Right cardiac atrium (tissue), 5 donors: ENCODE results near the gene RPS17. TPM values are rescaled to one million over a fixed set of nuclear protein-coding genes. Genes with fewer than 3 reads are reported as not detected.
"Not testable (repeated sequence)": the region's sequence is repeated elsewhere in the genome, so short reads cannot be mapped to it uniquely, and the experiment has no call there.

ENCODE experiments used
- ATAC-seq, 2 donors: fragments of 200-7000 bp; cut with Tn5 transposase; one replicate each; pipeline versions ENCODE4 v1.8.0 to v1.9.1; 2020; ENCODE audit warnings: moderate library complexity in 2 of 2, mild to moderate bottlenecking in 1 of 2
- DNase-seq, 3 donors: peaks; one replicate each; pipeline ENCODE4 v3.0.0-alpha.2; 2020
- H3K27ac ChIP-seq: one replicate; pipeline ENCODE4 v1.5.1; 2013; ENCODE audit warnings: mild to moderate bottlenecking, low read length, control low read depth, moderate library complexity
- H3K27me3 ChIP-seq: one replicate; pipeline ENCODE4 v1.6.1; 2013; ENCODE audit not compliant: control insufficient read depth, insufficient read depth
- H3K4me1 ChIP-seq: one replicate; pipeline ENCODE4 v1.6.1; 2013; ENCODE audit warnings: low read length; ENCODE audit not compliant: control insufficient read depth, insufficient read depth
- H3K4me3 ChIP-seq: one replicate; pipeline ENCODE4 v1.5.1; 2013; ENCODE audit warnings: low read length, control low read depth
- H3K9me3 ChIP-seq: one replicate; pipeline ENCODE4 v1.6.1; 2013; ENCODE audit warnings: low read length; ENCODE audit not compliant: control insufficient read depth
- WGBS: extraction: QIAGEN DNeasy Blood & Tissue Kit; methylation state at CpG from one replicate; pipeline ENCODE4 v1.1.7; 2013; 5-methylcytosine and 5-hydroxymethylcytosine counted together
- intact Hi-C, 4 donors: fragments of 100-400 bp; cut with DNase I; formaldehyde crosslinking; loops; one replicate each; pipeline versions ENCODE4 v1.11.0 to v1.14.0; 2022 to 2023
- polyA plus RNA-seq: library from polyadenylated mRNA; stranded (reverse); fragments of 200-250 nt; gene quantifications from one replicate; pipeline ENCODE4 v1.2.3, GENCODE V29; 2013
- total RNA-seq, 4 donors: library from RNA; stranded (reverse); fragmentation: NEBNext Ultra II Directional; extraction: Animal tissue kit (Norgen Biotek cat#: 25700); gene quantifications; one replicate each; pipeline ENCODE4 v1.2.1, GENCODE V29; 2021
- donor health status: healthy with polysubstance abuse.
- donor health status: DM: no; HTN: yes; CAD: no.
- donor health status: DM: no; HTN: no; CAD: no.
- donor health status: DM: no; HTN: yes; CAD: no; lungs with severe emphysema.
- donor health status: DM: yes; HTN: yes; CAD: no.

RPS17 gene
- total and polyA plus RNA-seq, 5 donors, result 749 to 1,832 (median 872) TPM

- ATAC-seq, intact Hi-C loops, H3K27ac ChIP-seq, DNase-seq, H3K4me1 ChIP-seq, H3K27me3 ChIP-seq, H3K4me3 ChIP-seq, H3K9me3 ChIP-seq: not testable (repeated sequence)
- WGBS, result no CpG with 5 or more reads among the region's 48 CpGs
Observed at GRCh38 chr15:82513587-82513986, 26.7 kb downstream of the RPS17 start.

- intact Hi-C loops, DNase-seq, H3K9me3 ChIP-seq, H3K27me3 ChIP-seq, H3K4me3 ChIP-seq, H3K27ac ChIP-seq, ATAC-seq, H3K4me1 ChIP-seq: not testable (repeated sequence)
- WGBS, result 85% methylated on average over 2 of the region's 4 CpGs
Observed at GRCh38 chr15:82507693-82508092, 32.6 kb downstream of the RPS17 start.

GRCh38 chr15:82507087-82507486, 33.2 kb downstream of the RPS17 start:
- ATAC-seq, H3K9me3 ChIP-seq, intact Hi-C loops, DNase-seq, H3K27ac ChIP-seq, H3K27me3 ChIP-seq, H3K4me3 ChIP-seq, H3K4me1 ChIP-seq: not testable (repeated sequence)
- 80% methylated on average over 1 of the region's 1 CpG for whole genome bisulfite sequencing

GRCh38 chr15:82505842-82506241, 34.4 kb downstream of the RPS17 start:
- ATAC-seq, H3K4me3 ChIP-seq, H3K27ac ChIP-seq, H3K27me3 ChIP-seq, H3K9me3 ChIP-seq, DNase-seq, intact Hi-C loops, H3K4me1 ChIP-seq: not testable (repeated sequence)
- no CpG with 5 or more reads among the region's 3 CpGs for WGBS

- intact Hi-C loops, H3K4me1 ChIP-seq, DNase-seq, ATAC-seq, H3K27me3 ChIP-seq, H3K9me3 ChIP-seq, H3K4me3 ChIP-seq, H3K27ac ChIP-seq: not testable (repeated sequence)
- 89% methylated on average over 1 of the region's 3 CpGs for WGBS
Observed at GRCh38 chr15:82504074-82504473, 36.2 kb downstream of the RPS17 start.

- H3K27ac ChIP-seq, H3K9me3 ChIP-seq, H3K4me1 ChIP-seq, H3K27me3 ChIP-seq, H3K4me3 ChIP-seq, DNase-seq, intact Hi-C loops: not testable (repeated sequence)
- WGBS, result 32% methylated on average over 3 of the region's 7 CpGs
- ATAC-seq, result peak; percentile 58 to 62
Observed at GRCh38 chr15:82502700-82503339, 37.4 kb downstream of the RPS17 start.

GRCh38 chr15:82500772-82501171, 39.5 kb downstream of the RPS17 start:
- intact Hi-C loops, H3K27ac ChIP-seq, H3K9me3 ChIP-seq, ATAC-seq, H3K27me3 ChIP-seq, H3K4me3 ChIP-seq, DNase-seq, H3K4me1 ChIP-seq: not testable (repeated sequence)
- WGBS, result 60% methylated on average over 4 of the region's 4 CpGs

GRCh38 chr15:82497978-82498377, 42.3 kb downstream of the RPS17 start:
- H3K27ac ChIP-seq, intact Hi-C loops: not testable (repeated sequence)

GRCh38 chr15:82488250-82488649, 52.0 kb downstream of the RPS17 start:
- 67% methylated on average over 4 of the region's 4 CpGs for WGBS
- intact Hi-C loops, H3K27ac ChIP-seq, H3K9me3 ChIP-seq, H3K27me3 ChIP-seq, DNase-seq, H3K4me1 ChIP-seq, H3K4me3 ChIP-seq, ATAC-seq: not testable (repeated sequence)

More at GRCh38 chr15:82497978-82498377, 42.3 kb downstream of the RPS17 start:
- not testable (repeated sequence) for DNase-seq, H3K4me3 ChIP-seq, H3K4me1 ChIP-seq, ATAC-seq, H3K27me3 ChIP-seq, H3K9me3 ChIP-seq

GRCh38 chr15:82487045-82487444, 53.2 kb downstream of the RPS17 start:
- H3K27me3 ChIP-seq, H3K27ac ChIP-seq, H3K4me1 ChIP-seq, H3K4me3 ChIP-seq, intact Hi-C loops, H3K9me3 ChIP-seq, DNase-seq, ATAC-seq: not testable (repeated sequence)
- WGBS, result 88% methylated on average over 7 of the region's 7 CpGs
